A673 (cell line): ENCODE data around the gene TAF9. TPM values are rescaled to one million over a fixed set of nuclear protein-coding genes. Genes with fewer than 3 reads are reported as not detected.

Experiments used
- total RNA-seq: library from RNA; stranded (reverse); gene quantifications from 2 replicates; pipeline ENCODE4 v1.2.3, GENCODE V29; 2021

The TAF9 gene
- total RNA-seq, 1 experiment from 2014 or later: 91.4 TPM

Other genes with a start within 250 kb of the TAF9 start
- gene CCNB1, start 202.4 kb downstream of the TAF9 start, total RNA-seq: 426 and 444 TPM in 2 replicates
- gene CENPH, start 179.9 kb downstream of the TAF9 start, total RNA-seq: 56.9 and 68.9 TPM in 2 replicates
- gene CDK7, start 134.6 kb downstream of the TAF9 start, total RNA-seq: 32.7 and 35.8 TPM in 2 replicates
- 7.4 and 9.4 TPM in 2 replicates for gene CCDC125, start 36.7 kb downstream of the TAF9 start, total RNA-seq
- 69.4 and 97.5 TPM in 2 replicates for gene AK6, start within 50 bp of the TAF9 start, total RNA-seq
- 19.3 and 27.1 TPM in 2 replicates for gene RAD17, start 298 bp upstream of the TAF9 start, total RNA-seq
- 0.32 and 0.39 TPM in 2 replicates for gene MARVELD2, start 45.6 kb upstream of the TAF9 start, total RNA-seq
- 13.3 and 14.1 TPM in 2 replicates for gene OCLN, start 123.3 kb upstream of the TAF9 start, total RNA-seq
- gene GTF2H2C, start 190.7 kb upstream of the TAF9 start, total RNA-seq: 58.9 and 59.0 TPM in 2 replicates